ENCODE measurements around the gene CFAP46. TPM values are rescaled to one million over a fixed set of nuclear protein-coding genes. Genes with fewer than 3 reads are reported as not detected.
A peak's percentile ranks its signal among the peaks of the same experiment; 100 is the strongest.

Gene CFAP46
- total and polyA plus RNA-seq, 2 donors from 2014 or later, result 3.8 to 8.3 TPM

GRCh38 chr10:132921818-132922807 lies 20.3 kb downstream of the CFAP46 start:
- no peak overlapping the region for H3K4me3 ChIP-seq (ENCODE audit: low read length in 3 of 3)
- H3K27ac ChIP-seq (ENCODE audit: low read depth in 2 of 2, low read length in 2 of 2), result peak overlapping the region in 1 of 2 donors; percentile 43
- H3K36me3 ChIP-seq (ENCODE audit: control insufficient read depth in 2 of 3, insufficient read depth in 3 of 3, low read length in 3 of 3), result no peaks in the 10 kb centered on the region
- H3K4me1 ChIP-seq (ENCODE audit: control insufficient read depth in 2 of 3, insufficient read depth in 2 of 3, low read depth in 1 of 3, low read length in 3 of 3), result peaks cover 0 to under 1% (median 0%) of the 10 kb centered on the region in 3 donors
- FAIRE-seq, result no peak
- H3K9ac ChIP-seq (ENCODE audit: low read length in 3 of 3), result no peak overlapping the region
- TF ChIP-seq CTCF (IDR thresholded peaks at IDR 0.05; ENCODE audit: borderline replicate concordance, extremely low read depth, insufficient read depth), result no peak
- peak in 1 of 5 donors; percentile 76 for DNase-seq
- intact Hi-C loops (cut with DNase I), result no loop called here
- H3K9me3 ChIP-seq (ENCODE audit: control insufficient read depth in 2 of 3, insufficient read depth in 1 of 3, low read length in 3 of 3), result no peaks in the 10 kb centered on the region
- no peaks in the 10 kb centered on the region for H3K27me3 ChIP-seq (ENCODE audit: control insufficient read depth, insufficient read depth, low read length)

GRCh38 chr10:132921086-132921485 lies 21.3 kb downstream of the CFAP46 start:
- no peak overlapping the region for H3K4me3 ChIP-seq (ENCODE audit: low read length in 3 of 3)
- no peak for TF ChIP-seq CTCF (IDR thresholded peaks at IDR 0.05; ENCODE audit: borderline replicate concordance, extremely low read depth, insufficient read depth)
- DNase-seq (peak in 1 of 5 donors; percentile 58), FAIRE-seq (no peak)
- no peaks in the 10 kb centered on the region for H3K27me3 ChIP-seq (ENCODE audit: control insufficient read depth, insufficient read depth, low read length)
- no peak overlapping the region for H3K27ac ChIP-seq (ENCODE audit: low read depth in 2 of 2, low read length in 2 of 2)
- H3K9ac ChIP-seq (ENCODE audit: low read length in 3 of 3), result no peak overlapping the region
- peaks cover 0 to 10% (median 0%) of the 10 kb centered on the region in 3 donors for H3K4me1 ChIP-seq (ENCODE audit: control insufficient read depth in 2 of 3, insufficient read depth in 2 of 3, low read depth in 1 of 3, low read length in 3 of 3)
- no peaks in the 10 kb centered on the region for H3K9me3 ChIP-seq (ENCODE audit: control insufficient read depth in 2 of 3, insufficient read depth in 1 of 3, low read length in 3 of 3)
- intact Hi-C loops (cut with DNase I), result no loop called here
- H3K36me3 ChIP-seq (ENCODE audit: control insufficient read depth in 2 of 3, insufficient read depth in 3 of 3, low read length in 3 of 3), result no peaks in the 10 kb centered on the region

- Histone ChIP-seq H3K4me1 (ENCODE audit: control insufficient read depth in 2 of 3, insufficient read depth in 2 of 3, low read depth in 1 of 3, low read length in 3 of 3) (peaks cover 0 to 10% (median 0%) of the 10 kb centered on the region in 3 donors), H3K4me3 (ENCODE audit: low read length in 3 of 3) (no peak overlapping the region), H3K27ac (ENCODE audit: low read depth in 2 of 2, low read length in 2 of 2) (no peak overlapping the region), H3K36me3 (ENCODE audit: control insufficient read depth in 2 of 3, insufficient read depth in 3 of 3, low read length in 3 of 3) (no peaks in the 10 kb centered on the region), H3K9ac (ENCODE audit: low read length in 3 of 3) (no peak overlapping the region), H3K27me3 (ENCODE audit: control insufficient read depth, insufficient read depth, low read length) (no peaks in the 10 kb centered on the region), H3K9me3 (ENCODE audit: control insufficient read depth in 2 of 3, insufficient read depth in 1 of 3, low read length in 3 of 3) (no peaks in the 10 kb centered on the region)
- intact Hi-C loops (cut with DNase I), result no loop called here
- no peak for TF ChIP-seq CTCF (IDR thresholded peaks at IDR 0.05; ENCODE audit: borderline replicate concordance, extremely low read depth, insufficient read depth)
- DNase-seq, result peak in 1 of 5 donors; percentile 60
- no peak for FAIRE-seq
Measured at GRCh38 chr10:132920101-132920925, 22.1 kb downstream of the CFAP46 start.
